PFSK-1 (cell line): ENCODE data around the gene TRAPPC5.

Experiments used
- FOXP2 ChIP-seq: optimal IDR thresholded peaks from 2 replicates; pipeline ENCODE3; 2011; ENCODE audit warnings: borderline replicate concordance, control low read depth, inconsistent platforms; ENCODE audit not compliant: insufficient read depth; ENCODE audit errors: extremely low read length, extremely low read depth
- POLR2AphosphoS5 ChIP-seq: IDR thresholded peaks from 2 replicates; pipeline ENCODE4 v1.6.1; 2012; ENCODE audit warnings: low read depth, mild to moderate bottlenecking, control low read depth, low read length, moderate library complexity
- REST ChIP-seq, 2 experiments: IDR thresholded peaks; 2 replicates each; pipeline versions ENCODE4 v1.6.1 to v1.8.0; 2011 to 2012; ENCODE audit warnings: low read depth in 2 of 2, low read length in 2 of 2, control low read depth in 1 of 2, inconsistent platforms in 1 of 2, mild to moderate bottlenecking in 1 of 2, moderate library complexity in 1 of 2; ENCODE audit not compliant: insufficient read depth in 1 of 2
- SIN3A ChIP-seq: IDR thresholded peaks from 2 replicates; pipeline ENCODE4 v1.6.1; 2012; ENCODE audit warnings: mild to moderate bottlenecking, low read length, moderate library complexity, borderline replicate concordance; ENCODE audit not compliant: insufficient read depth
- TAF1 ChIP-seq: IDR thresholded peaks from 2 replicates; pipeline ENCODE4 v1.6.1; 2012; ENCODE audit warnings: low read length, control low read depth, borderline replicate concordance; ENCODE audit not compliant: insufficient read depth

The TRAPPC5 gene

GRCh38 chr19:7639863-7640348 is 40.7 kb upstream of the TRAPPC5 start:
- no peak for TF ChIP-seq REST (IDR thresholded peaks at IDR 0.05; ENCODE audit: insufficient read depth in 1 of 2, low read depth in 2 of 2, low read length in 2 of 2)
- TF ChIP-seq FOXP2: no peak
- no peak for TF ChIP-seq TAF1
- no peak for TF ChIP-seq SIN3A

- TF ChIP-seq FOXP2: no peak
- no peak for TF ChIP-seq POLR2AphosphoS5
- no peak for TF ChIP-seq TAF1
- no peak for TF ChIP-seq REST (IDR thresholded peaks at IDR 0.05; ENCODE audit: insufficient read depth in 1 of 2, low read depth in 2 of 2, low read length in 2 of 2)
- TF ChIP-seq SIN3A: no peak
Measured at GRCh38 chr19:7640803-7641202, 39.8 kb upstream of the TRAPPC5 start.

- TF ChIP-seq TAF1: no peak
- no peak for TF ChIP-seq REST (IDR thresholded peaks at IDR 0.05; ENCODE audit: insufficient read depth in 1 of 2, low read depth in 2 of 2, low read length in 2 of 2)
- TF ChIP-seq POLR2AphosphoS5: no peak
- TF ChIP-seq FOXP2: no peak
- TF ChIP-seq SIN3A: no peak
Measured at GRCh38 chr19:7641290-7642276, 39.0 kb upstream of the TRAPPC5 start.

- no peak for TF ChIP-seq TAF1
- TF ChIP-seq SIN3A: no peak
Measured at GRCh38 chr19:7642295-7643030, 38.2 kb upstream of the TRAPPC5 start.

- TF ChIP-seq TAF1: no peak
- TF ChIP-seq SIN3A: no peak
- no peak for TF ChIP-seq FOXP2
- TF ChIP-seq REST (IDR thresholded peaks at IDR 0.05; ENCODE audit: insufficient read depth in 1 of 2, low read depth in 2 of 2, low read length in 2 of 2): no peak
- TF ChIP-seq POLR2AphosphoS5: no peak
Measured at GRCh38 chr19:7643031-7643415, 37.6 kb upstream of the TRAPPC5 start.
